BLaER1 (cell line): ENCODE results near the gene PSMG4.

ENCODE experiments used
- H3K27ac ChIP-seq: shearing (Covaris generic); formaldehyde crosslinking; 2 replicates; pipeline ENCODE4 v1.8.1; 2022
- H3K27me3 ChIP-seq: shearing (Covaris generic); formaldehyde crosslinking; 2 replicates; pipeline ENCODE4 v1.8.1; 2022
- H3K36me3 ChIP-seq: shearing (Covaris generic); formaldehyde crosslinking; 2 replicates; pipeline ENCODE4 v1.8.1; 2022
- H3K4me1 ChIP-seq: shearing (Covaris generic); formaldehyde crosslinking; 2 replicates; pipeline ENCODE4 v1.8.1; 2022
- H3K4me2 ChIP-seq: shearing (Covaris generic); formaldehyde crosslinking; 2 replicates; pipeline ENCODE4 v1.8.1; 2022
- H3K4me3 ChIP-seq: shearing (Covaris generic); formaldehyde crosslinking; 2 replicates; pipeline ENCODE4 v1.8.1; 2022
- H3K9ac ChIP-seq: shearing (Covaris generic); formaldehyde crosslinking; 2 replicates; pipeline ENCODE4 v1.8.1; 2022
- H3K9me3 ChIP-seq: shearing (Covaris generic); formaldehyde crosslinking; 2 replicates; pipeline ENCODE4 v1.8.1; 2022
- H4K20me1 ChIP-seq: shearing (Covaris generic); formaldehyde crosslinking; 2 replicates; pipeline ENCODE4 v1.8.1; 2022
- Cebpa-rat ChIP-seq: shearing (Covaris generic); IDR thresholded peaks from 2 replicates; pipeline ENCODE4 v1.8.1; 2022

Gene PSMG4

DNA sequence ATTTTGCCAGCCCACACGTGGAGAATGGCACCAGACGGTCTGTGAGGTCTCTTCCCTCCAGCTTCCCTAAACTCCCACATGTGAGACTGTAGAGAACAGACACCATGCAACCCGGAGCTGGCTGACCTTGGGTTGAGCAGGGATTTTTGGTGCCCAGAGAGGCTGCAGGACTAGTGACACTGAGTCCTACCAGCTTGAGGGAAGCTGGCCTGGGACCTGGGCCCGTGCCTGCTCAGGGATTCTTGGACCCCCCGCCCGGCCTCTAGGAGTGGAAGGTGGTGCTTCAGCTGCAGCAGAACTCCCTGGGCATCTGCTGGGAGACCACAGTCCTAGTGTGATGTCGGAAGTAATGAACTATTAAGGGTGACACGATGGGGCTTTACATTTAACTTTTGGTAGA is 3.2 kb downstream of the PSMG4 start:
- H3K4me2 ChIP-seq = peak overlapping the region; percentile 94; the same call in 1 of the 2 replicates
- TF ChIP-seq Cebpa-rat = no peak
- H3K4me1 ChIP-seq = peaks cover 31% of the 10 kb centered on the region
- no peak overlapping the region for H3K4me3 ChIP-seq
- H3K9ac ChIP-seq = no peak overlapping the region
- H3K27me3 ChIP-seq = no peaks in the 10 kb centered on the region
- H3K27ac ChIP-seq = no peak overlapping the region
- peaks cover 57% of the 10 kb centered on the region for H3K36me3 ChIP-seq
- H3K9me3 ChIP-seq = no peaks in the 10 kb centered on the region
- H4K20me1 ChIP-seq = peaks cover 68% of the 10 kb centered on the region

DNA sequence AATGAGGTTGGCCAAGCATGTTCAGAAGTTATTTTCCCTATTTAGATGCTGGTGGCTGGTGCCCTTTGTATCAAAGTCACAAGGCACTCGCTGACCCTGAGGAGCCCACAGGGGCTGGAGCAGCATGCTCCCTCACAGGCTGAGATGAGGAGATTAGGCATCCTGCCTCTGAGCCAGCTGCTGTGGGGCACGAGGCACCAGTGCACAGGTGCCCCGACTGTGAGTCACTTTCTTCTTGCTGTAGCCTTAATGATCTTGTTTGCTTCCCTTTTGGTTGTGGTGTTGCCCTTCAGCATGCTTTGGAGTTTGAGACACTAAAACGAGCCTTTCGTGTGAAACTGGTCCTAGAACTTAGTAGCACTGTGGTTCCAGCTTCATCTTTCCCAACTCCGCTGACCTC is 4.3 kb downstream of the PSMG4 start:
- Histone ChIP-seq H3K27ac (no peak overlapping the region), H3K4me2 (no peak overlapping the region)

GRCh38 chr6:3264356-3264755 is 5.6 kb downstream of the PSMG4 start:
- Histone ChIP-seq H3K4me2 (no peak overlapping the region), H3K4me1 (peaks cover 25% of the 10 kb centered on the region), H3K27me3 (no peaks in the 10 kb centered on the region), H3K27ac (no peak overlapping the region), H4K20me1 (peaks cover 92% of the 10 kb centered on the region), H3K9ac (no peak overlapping the region), H3K36me3 (peaks cover 82% of the 10 kb centered on the region), H3K4me3 (no peak overlapping the region), H3K9me3 (no peaks in the 10 kb centered on the region)
- TF ChIP-seq Cebpa-rat = no peak

More for the DNA sequence above, 4.3 kb downstream of the PSMG4 start:
- Histone ChIP-seq H3K9ac (no peak overlapping the region), H3K4me1 (peaks cover 30% of the 10 kb centered on the region), H3K4me3 (no peak overlapping the region), H3K27me3 (no peaks in the 10 kb centered on the region), H4K20me1 (peaks cover 80% of the 10 kb centered on the region), H3K36me3 (peaks cover 69% of the 10 kb centered on the region), H3K9me3 (no peaks in the 10 kb centered on the region)
- TF ChIP-seq Cebpa-rat = no peak

GRCh38 chr6:3265671-3266070 is 6.9 kb downstream of the PSMG4 start:
- H3K4me2 ChIP-seq = no peak overlapping the region
- no peak overlapping the region for H3K9ac ChIP-seq
- H3K4me3 ChIP-seq = no peak overlapping the region
- TF ChIP-seq Cebpa-rat = no peak
- peaks cover 15% of the 10 kb centered on the region for H3K4me1 ChIP-seq
- no peaks in the 10 kb centered on the region for H3K9me3 ChIP-seq
- H3K36me3 ChIP-seq = peaks cover 94% of the 10 kb centered on the region
- peaks cover 100% of the 10 kb centered on the region for H4K20me1 ChIP-seq
- no peak overlapping the region for H3K27ac ChIP-seq
- H3K27me3 ChIP-seq = no peaks in the 10 kb centered on the region

DNA sequence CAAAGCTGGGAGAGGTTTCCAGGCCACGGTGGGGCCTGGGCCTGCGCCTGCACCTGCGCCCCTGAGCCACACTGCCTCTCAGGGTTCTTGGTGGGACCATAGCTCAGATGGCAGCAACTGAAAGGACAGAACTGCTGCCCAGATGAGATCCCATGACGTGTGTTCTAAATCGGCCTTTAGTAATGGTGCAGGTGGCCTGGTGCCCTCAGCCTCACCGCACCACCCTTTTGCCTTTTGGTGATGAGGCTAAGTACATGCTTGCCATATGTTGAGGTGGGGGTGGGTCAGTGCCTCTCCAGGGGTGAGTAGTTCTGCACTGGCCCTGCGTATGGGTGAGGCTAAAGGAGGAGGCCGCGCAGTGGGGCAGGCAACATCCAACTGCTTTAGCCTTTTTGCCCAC is 7.4 kb downstream of the PSMG4 start:
- Histone ChIP-seq H3K4me1 (peaks cover 10% of the 10 kb centered on the region), H4K20me1 (peaks cover 100% of the 10 kb centered on the region), H3K9me3 (no peaks in the 10 kb centered on the region), H3K27ac (no peak overlapping the region), H3K9ac (no peak overlapping the region), H3K36me3 (peaks cover 94% of the 10 kb centered on the region), H3K4me3 (no peak overlapping the region), H3K4me2 (no peak overlapping the region), H3K27me3 (no peaks in the 10 kb centered on the region)
- TF ChIP-seq Cebpa-rat = no peak

DNA sequence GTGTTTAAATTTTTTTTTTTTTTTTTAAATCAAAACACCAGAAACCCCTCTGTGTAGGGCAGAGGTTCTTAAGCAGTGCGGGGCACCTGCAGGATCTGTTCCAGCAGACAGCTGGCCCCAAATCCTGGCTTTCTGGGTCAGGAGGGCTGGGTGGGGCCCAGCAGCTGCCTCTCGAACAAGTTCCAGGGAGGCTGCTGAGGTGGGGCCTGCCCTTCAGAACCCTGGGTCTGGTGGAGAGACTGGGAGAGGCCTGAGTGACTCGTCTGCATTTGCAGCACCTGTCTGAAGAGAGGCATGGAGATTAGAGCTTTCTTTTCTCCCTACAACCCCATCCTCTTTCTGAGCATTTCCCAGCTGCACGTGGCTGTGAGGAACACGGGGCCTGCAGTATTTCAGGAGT is 8.4 kb downstream of the PSMG4 start:
- Histone ChIP-seq H3K4me1 (peaks cover under 1% of the 10 kb centered on the region; the same call in 1 of the 2 replicates), H3K27me3 (no peaks in the 10 kb centered on the region), H3K9ac (no peak overlapping the region), H3K4me3 (no peak overlapping the region), H3K27ac (no peak overlapping the region), H4K20me1 (peaks cover 100% of the 10 kb centered on the region), H3K9me3 (no peaks in the 10 kb centered on the region), H3K36me3 (peaks cover 94% of the 10 kb centered on the region), H3K4me2 (no peak overlapping the region)
- no peak for TF ChIP-seq Cebpa-rat

GRCh38 chr6:3268680-3269079 is 9.9 kb downstream of the PSMG4 start:
- Histone ChIP-seq H3K27ac (no peak overlapping the region), H3K27me3 (no peaks in the 10 kb centered on the region), H3K4me2 (no peak overlapping the region), H3K9ac (no peak overlapping the region), H3K4me1 (no peaks in the 10 kb centered on the region), H3K9me3 (no peaks in the 10 kb centered on the region), H4K20me1 (peaks cover 100% of the 10 kb centered on the region), H3K36me3 (peaks cover 96% of the 10 kb centered on the region), H3K4me3 (no peak overlapping the region)
- no peak for TF ChIP-seq Cebpa-rat

DNA sequence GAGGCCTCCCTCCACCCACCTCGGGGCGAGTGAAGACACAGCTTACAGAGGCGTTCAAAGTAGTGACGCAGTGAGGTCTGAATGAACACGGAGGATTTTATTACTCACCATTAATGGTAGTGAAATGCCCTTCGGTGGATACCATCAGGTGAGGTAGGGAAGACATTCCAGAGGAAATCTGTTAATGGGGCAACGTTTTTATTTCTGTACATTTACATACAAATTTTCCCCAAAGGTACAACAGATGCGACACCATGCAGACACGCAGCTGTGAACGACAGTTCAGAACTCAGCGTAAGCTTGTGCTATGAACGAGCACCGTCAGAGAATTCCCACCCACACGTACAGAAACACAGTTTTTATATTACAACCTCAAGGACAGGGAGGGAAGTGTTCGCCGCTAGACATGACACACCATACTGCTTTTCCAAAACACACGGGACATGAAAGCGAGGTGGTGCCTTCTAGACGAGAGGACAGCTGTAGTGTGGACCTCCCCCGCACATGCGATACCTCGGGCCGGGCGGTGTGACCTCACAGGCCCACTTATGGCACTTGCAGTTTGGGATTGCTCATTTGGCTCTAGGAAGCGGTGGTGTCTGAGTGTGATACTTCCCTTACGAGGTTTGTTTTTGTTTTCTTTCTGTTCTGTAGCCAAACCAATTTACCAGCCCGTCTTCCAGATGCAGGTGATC is 10.7 kb downstream of the PSMG4 start:
- no peak for TF ChIP-seq Cebpa-rat
- Histone ChIP-seq H3K36me3 (peaks cover 96% of the 10 kb centered on the region), H3K4me3 (no peak overlapping the region), H3K4me1 (no peaks in the 10 kb centered on the region), H4K20me1 (peaks cover 100% of the 10 kb centered on the region), H3K27me3 (no peaks in the 10 kb centered on the region), H3K9ac (no peak overlapping the region), H3K9me3 (no peaks in the 10 kb centered on the region), H3K4me2 (no peak overlapping the region), H3K27ac (no peak overlapping the region)

GRCh38 chr6:3270258-3270657 is 11.5 kb downstream of the PSMG4 start:
- Histone ChIP-seq H3K9me3 (no peaks in the 10 kb centered on the region), H3K4me1 (no peaks in the 10 kb centered on the region), H3K27ac (no peak overlapping the region), H3K36me3 (peaks cover 89% of the 10 kb centered on the region), H4K20me1 (peaks cover 100% of the 10 kb centered on the region), H3K27me3 (no peaks in the 10 kb centered on the region), H3K9ac (no peak overlapping the region), H3K4me3 (no peak overlapping the region), H3K4me2 (no peak overlapping the region)
- no peak for TF ChIP-seq Cebpa-rat

DNA sequence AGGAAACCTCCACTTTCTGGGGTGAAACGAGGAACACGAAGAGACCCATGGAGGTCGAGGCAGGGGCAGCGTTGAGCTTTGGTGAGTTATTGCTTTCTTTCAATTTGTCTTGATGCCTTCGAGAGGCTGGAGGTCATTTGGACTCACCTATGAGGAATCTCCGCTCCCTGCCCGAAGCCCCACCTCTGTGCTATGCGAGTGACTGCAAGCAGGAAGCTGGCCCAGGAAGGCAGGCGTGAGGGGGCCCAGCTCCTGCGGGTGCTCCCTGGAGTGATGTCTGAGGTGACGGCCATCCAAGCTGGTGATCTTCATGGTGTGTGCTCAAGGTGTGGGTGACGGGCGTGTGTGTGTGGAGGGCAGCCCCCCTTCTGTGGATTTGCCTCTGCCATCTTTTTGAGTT is 13.0 kb downstream of the PSMG4 start:
- H3K36me3 ChIP-seq = peaks cover 89% of the 10 kb centered on the region

More for the DNA sequence above, 13.0 kb downstream of the PSMG4 start:
- Histone ChIP-seq H3K4me2 (no peak overlapping the region), H3K27ac (no peak overlapping the region), H4K20me1 (peaks cover 100% of the 10 kb centered on the region), H3K4me3 (no peak overlapping the region), H3K27me3 (no peaks in the 10 kb centered on the region), H3K9ac (no peak overlapping the region), H3K4me1 (no peaks in the 10 kb centered on the region), H3K9me3 (no peaks in the 10 kb centered on the region)
- TF ChIP-seq Cebpa-rat = no peak
